HG03460 (cell line): ENCODE measurements around the gene LDAH.
A peak's percentile ranks its signal among the peaks of the same experiment; 100 is the strongest.

Experiments used
- ATAC-seq: cut with Tn5 transposase; IDR thresholded peaks from one replicate; pipeline ENCODE4 v1.9.1; 2021; ENCODE audit not compliant: unreplicated experiment

The LDAH gene

DNA sequence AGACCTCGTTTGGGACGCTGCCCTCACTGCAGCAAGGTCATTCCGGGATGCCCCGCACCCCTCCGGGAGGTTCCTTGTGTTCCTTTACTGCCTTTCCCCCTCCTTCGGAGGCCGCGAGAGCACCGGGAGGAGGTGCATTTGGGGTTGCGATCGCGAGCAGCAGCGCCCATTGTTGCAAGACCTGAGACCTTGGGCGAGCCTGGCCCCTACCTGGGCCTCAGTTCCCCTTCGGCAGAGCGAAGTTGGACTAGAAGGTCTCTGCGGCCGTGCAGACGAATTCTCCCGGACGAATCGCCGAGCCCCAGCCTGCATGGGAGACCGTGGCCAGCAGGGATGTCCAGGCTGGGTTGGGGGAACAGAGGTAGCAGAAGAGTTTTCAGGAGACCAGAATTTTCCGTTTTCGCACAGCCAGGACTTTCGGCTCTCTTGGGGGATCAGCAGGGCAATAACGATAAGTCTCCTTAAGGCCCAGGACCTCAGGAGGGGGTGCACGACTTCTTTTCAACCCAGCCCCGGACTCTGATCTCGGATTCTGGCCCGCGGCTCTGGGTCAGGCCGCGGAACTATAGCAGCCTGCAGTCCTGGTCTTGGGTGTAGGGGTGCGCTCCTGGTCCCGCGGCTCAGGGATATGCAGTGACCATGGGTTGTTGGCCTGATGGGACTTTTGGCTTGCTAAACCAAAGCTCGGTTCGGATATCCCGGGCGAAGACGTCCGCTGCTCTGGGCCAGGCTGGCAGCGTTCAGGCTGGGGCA is 153.2 kb downstream of the LDAH start:
- ATAC-seq = no peak

DNA sequence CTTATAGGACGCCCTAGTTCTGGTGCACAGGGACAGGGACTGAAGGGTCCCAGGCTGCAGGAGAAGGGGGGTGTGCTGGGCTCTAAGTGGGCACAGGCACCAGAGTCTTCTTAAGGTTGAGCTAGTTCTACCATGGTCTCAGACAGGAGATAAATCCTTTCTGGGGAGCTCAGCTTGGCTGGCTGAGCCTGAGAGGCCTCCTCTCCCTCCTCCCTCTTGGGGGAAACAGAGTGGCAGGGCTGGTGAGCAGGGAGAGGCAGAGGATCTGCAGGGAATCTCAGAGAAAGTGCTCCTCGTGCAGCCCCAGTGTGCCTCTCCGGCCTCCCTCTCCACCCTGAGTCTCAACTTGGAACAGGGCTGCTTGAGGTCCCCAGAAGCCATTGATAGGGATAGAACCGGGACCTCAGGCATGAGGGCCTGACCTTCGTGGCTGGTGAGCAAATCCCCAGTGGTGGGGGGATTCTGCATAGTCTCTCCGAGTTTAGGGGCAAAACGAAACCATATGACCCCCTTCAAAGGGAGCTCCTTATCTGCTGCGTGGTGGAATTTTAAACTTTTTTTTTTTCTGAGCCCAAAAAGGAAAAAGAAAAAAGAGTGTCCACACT is 153.9 kb downstream of the LDAH start:
- no peak for ATAC-seq

DNA sequence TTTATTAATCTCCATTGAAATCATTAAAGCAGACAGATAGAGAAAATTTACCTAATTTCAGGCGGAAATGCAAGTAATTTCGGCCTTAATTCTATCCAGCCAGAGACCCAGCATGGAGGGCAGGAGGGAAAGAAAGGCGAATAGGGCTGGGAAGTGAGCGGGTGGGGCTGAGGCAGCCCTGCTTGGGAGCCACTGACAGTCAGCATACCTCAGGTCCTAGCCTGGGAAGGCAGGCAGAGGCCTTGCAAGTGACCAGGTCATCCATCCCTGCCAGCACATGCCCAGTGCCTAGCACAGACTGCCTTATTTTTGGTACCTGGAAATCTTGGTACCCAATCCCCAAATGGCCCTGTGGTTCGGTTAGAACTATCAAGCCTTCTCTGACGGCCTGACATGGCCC is 154.4 kb downstream of the LDAH start:
- no peak for ATAC-seq

DNA sequence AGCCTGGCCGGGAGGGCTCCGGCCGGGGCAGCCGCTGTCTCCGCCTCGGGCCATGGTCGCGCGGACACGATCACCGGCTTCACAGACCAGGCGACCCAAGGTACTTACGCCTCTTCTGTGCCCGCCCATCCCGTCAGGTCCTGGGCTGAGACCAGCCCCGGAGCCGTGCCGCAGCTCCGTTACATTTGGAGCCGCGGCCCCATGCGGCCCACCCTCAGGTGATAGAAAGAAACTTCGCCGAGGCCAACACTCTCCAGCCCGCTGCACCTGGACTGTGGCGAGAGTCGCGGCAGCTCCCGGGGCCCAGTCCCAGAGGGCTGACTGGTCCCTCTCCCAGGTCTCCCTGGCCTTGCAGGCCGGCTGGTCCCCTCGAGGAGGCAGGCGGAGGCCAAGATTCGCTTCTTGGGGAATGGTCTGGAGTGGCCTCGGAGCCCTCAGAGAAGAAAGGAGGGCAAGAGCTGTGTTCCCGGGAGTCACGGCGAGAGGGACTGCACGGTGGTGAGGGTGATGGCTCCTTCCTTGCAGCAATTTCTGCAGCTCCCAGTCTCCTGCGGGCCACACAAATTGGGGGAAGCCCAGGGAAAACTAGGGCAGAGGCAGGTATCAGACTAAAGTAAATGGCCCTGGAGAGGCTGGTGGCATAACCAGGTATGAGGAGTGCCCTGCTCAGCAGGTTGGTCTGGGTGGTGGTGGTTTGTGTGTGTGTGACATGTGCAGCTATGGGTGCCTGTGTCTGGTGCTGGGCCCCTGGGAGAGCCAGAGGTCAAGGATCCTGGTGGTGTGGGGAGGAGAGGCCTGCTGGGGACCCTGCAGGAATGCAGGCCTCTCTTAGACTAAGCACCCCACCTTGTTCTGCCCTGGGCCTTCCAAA is 155.1 kb downstream of the LDAH start:
- ATAC-seq = no peak

DNA sequence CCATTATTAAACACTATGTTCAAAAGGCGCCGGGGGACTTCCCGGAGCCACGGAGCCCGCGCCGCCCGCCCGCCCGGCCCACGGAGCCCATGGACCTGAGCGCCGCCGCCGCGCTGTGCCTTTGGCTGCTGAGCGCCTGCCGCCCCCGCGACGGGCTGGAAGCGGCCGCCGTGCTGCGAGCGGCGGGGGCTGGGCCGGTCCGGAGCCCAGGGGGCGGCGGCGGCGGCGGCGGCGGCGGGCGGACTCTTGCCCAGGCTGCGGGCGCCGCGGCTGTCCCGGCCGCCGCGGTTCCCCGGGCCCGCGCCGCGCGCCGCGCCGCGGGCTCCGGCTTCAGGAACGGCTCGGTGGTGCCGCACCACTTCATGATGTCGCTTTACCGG is 155.8 kb downstream of the LDAH start:
- no peak for ATAC-seq

DNA sequence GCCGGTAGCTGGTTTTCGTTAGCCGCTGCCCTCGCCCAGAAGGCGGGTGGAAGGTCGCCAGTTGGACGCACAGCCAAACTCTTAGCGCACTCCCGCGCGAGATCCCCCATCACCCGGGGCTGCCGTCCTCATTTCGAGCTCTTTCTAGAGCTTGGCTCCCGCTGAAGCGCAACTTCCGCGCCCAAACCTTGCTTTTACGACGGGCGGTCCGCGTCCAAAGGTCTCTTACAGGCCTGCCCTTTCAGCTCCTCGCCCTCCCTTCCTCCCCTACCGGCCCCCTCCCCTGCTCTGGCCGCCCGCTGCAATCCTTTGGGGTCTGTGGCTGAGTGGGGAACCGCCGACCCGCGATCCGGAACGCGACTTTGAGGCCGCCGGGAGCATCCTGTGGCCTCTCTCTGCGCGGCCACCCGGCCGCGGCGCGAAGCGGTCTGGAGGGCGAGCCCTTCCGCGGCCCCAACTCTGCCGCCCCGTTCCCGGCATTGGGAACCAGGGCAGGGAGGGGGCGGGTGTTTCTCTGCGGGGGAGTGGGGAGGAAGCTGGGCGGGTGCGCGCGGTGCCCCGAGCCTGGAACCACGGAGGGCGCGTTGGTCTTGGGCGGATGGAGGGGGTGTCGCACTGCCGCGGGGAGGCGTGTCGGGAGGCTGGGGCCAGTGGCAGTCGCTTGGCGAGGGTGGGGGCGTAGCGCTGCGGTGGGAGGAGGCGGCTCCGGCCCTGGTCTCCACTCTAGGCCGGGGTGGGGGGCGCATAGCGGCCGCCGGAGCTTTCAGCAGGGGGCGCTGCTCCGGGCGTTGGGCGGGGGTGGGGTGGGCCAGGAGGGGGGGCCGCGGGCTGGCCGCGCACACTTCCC is 156.4 kb downstream of the LDAH start, which contains the start of gene GDF7:
GDF7 (plus strand) TSS at position 841 of the 847 bp plus-strand sequence. CDS start 96 bp downstream, outside the sequence.
- no peak for ATAC-seq

DNA sequence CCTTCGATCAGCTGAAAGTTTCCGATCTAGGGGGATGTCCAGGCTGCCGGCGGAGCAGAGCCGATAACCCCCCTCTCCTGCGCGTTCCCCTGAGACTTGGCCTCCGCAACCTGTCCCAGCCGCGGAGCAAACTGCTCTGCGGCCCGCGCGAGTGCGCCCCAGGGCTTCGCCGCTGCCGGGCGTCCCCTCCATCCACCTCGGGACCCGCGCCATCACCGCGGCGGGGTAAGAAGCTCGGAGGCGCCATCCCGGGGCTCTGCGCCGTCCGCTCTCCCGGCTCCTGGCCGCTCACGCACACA is 156.9 kb downstream of the LDAH start:
- no peak for ATAC-seq

DNA sequence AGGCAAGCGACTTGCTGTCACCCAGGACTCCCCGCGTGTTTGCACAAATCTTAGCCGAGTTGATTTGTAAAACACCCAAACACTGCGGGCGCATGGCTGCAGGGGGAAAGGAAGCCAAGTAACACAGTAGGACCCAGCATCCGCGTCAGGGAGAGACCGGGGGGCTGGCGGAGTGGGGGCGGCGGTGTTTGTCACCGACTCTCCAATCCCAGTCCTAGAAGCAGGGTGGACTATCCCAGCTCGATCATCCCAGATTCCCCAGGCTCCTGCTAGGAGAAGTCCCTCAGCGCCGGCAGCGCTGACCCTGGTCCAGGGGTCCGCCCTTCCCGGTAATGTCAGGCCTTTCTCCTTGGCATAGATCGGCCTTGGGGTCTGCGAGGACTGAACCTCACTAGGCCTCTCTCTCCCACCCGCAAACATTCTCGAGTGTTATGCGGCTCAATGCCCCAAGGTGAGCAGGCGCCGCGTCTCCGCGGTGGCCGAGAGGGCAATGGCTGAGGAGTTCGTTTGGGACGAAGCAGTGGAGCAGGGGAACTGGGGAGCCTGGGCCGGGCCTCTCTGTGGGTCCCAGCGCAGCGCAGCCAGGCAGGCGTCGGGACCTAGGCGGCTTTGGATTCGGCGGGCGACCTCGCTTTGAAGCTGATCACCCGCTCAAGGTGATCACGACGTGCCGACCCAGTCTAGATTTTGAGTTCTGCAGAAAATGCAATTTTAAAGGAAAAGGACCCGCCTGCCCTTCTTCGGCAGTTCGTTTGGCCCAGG is 157.5 kb downstream of the LDAH start:
- ATAC-seq = no peak

DNA sequence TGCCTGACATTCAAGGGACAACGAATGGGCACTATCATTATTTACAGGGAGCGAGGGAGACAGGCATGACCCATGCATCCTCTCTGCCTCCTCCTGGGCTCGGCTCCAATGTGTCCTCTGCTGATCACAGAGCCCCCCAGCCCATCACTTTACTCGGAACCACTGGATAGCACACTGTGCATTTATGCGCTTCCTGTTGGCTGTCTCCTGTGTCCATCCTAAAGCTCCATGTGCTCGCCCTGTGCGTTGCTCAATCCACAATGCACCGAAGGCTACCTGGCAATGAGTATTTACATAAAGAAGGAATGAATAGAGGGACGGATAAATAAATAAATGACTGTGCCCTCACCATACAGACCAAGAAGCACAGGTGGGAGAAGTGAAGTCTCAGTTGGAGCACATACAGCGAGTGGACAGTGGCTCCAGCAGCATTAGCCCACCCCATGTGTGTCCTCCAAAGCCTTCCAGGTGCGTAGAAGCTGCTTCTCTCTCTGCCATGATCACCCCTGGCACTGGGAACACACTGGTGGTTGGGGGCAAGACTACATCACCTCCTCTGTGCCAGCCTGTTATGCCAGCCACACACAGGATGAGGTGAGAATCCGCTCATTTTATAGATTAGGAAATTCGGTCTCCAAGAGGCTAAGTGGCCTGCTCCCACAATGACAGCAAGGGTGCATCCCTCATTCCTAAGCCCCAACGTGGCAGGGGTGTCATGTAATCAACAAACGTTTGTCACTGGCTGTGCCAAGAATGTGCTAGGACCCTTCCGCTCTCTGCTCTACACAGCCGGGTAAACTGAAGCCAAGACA is 158.3 kb downstream of the LDAH start:
- no peak for ATAC-seq

DNA sequence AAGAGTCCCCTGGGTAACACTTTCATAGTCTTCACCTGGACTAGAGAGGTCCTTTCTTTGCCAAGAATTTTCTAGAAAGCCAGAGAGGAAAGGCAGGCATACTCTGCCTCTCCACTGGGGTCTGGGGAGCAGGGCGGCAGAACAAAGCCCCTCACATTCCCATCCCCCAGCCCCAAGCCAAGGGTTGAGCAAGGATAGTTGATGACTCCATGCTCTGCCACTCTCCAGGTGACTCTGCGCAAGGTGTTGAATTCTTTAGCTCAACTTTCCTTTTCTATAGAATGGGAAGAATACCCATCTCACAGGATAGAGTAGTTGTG is 158.9 kb downstream of the LDAH start:
- no peak for ATAC-seq

DNA sequence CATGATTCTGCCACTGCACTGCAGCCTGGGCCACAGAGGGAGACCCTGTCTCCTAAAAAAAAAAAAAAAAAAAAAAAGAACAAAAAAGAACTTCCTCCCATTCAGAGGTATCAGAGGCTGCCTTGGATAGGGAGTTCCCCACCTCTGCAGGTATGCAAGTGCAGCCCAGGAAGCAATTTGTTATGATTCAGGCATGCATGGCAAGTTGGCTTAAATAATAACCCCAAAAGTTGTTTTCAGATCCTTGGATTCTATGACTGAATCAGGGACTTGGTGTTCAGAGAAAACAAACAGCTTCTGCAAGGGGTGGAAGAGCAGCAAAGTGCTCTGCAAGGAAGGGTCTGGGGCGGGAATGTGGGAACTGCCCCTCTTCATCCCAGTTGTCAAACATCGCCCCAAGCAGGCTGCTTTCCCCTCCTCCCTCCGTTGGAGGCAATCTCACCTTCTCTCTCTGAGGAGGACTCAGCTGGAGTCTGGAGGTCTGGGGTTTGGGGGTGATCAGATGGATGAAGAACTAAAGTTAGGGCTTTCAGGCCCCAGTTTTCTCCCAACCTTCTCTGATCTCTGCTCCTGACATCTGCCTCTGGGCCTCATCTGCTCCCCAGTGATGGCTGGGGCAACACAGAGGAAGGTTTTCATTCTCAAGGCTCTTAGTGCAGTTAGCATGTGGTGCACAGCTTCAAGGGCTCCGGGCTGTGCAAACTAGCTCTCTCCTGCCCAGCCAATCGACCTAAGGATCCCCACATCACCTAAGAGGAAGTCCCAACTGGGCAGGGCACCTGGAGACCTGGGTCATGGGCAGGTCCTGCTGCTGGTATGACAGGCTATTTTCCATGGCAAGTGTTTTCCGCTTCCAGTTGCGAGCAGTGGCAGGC is 159.5 kb downstream of the LDAH start:
- ATAC-seq = no peak

DNA sequence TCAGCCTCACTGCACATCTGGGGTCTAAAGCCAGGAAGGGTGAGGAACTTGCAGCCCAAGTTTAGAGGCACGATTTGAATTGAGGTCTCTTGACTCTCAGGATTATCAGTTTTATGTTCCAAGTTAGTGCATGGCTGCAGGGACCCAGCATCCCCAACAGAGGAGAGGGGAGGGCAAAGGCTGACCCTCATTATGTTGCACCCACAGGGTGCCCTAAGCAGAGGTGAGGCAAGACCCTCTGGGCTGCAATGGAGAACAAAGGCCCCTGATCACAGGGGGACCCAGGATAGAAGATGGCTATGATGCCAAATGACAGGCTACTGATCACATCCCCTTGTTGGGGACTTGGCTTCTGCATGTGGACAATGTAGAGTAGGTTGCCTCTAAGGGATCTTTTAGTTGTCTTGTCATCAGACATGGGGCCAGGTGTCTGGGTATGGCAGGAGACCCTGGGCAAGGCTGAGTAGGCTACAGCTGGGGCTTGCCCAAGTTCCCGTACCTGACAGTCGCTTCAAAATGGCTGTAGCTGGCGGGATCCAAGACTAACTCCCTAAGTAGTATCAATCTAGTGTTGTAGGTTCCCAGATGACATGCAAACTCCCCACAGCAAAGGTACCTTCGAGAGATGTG is 160.5 kb downstream of the LDAH start:
- no peak for ATAC-seq

DNA sequence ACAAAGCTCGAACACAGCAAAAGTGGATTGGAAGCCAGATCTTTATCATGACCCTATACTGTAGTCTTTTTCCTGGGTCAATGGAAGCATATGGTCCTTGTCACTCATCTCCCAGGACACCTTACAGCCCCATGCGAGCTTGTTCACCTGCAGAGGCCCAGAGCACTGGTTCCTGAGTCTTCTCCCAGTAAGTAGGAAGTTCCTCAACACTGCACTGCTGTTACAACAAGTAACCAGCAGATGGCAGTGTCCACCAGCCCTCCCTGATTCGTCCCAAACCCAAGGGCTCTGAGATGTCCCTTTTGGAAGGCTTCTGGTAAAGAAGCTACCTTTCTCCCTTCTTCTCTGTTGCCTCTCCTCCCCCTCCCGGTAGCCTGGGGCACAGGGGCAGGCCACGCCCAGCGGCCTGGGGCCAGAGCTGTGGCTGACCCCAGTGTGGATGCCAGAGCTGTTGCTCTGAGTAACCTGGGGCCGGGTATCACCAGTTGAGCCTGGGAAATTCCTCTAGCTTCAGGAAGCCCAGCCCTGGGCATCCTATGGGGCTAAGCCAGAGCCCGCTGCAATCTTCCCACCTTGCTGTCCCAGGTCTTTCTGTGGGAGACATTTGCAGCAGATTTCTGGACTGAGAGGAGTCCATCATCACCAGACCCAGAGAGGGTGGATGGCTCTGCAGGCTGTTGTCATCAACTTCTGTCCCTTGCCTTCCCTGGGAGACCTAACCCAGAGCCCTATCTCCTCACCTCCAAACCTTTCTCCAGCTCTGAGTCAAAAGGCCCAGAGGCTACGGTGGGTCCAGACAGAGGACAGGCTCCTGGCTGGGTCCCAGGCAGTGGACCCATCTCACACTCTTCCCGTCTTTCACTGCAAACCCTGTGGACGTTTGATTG is 161.2 kb downstream of the LDAH start:
- peak; percentile 61 for ATAC-seq

DNA sequence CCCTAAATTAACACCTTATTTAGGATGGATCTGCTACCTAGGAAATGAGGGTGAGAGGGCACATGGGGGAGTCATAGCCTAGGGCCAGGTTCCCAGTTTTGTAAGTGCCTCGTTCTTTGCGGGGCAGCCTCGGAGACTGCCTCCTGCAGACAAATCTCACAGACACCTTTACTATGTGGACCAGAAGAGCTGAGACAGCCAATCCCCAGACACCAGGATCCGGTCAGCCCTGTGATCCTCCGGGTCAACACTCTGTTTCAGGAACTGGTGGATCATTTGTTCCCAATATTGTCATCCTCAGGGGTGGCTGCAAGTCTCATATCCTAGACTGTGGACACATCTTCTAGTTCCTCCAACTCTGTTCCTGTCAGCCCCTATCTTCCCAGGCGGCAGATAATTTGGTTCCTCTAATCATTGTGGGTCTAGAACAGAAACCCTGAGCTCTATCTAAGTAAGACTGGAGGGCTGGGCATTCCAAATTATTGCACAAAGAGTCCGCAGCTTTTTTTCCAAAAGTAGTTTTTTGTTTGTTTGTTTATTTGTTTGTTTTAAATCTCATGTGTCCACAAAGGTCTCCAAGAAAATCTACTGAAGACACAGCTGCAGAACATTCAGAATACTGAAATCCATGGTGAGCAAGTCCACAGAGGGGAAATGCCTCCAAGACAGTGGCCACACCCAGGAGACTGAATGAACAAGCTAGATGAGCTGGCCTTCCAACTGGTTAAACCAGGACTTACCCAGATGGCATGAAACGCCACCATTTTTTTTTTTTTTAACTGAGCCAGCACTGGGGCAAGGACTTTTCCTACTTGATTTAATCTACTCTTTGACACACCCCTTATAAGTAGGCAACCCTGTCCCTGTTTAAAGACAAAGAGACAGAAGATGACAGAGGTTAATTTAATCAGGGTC is 162.1 kb downstream of the LDAH start:
- ATAC-seq = no peak

DNA sequence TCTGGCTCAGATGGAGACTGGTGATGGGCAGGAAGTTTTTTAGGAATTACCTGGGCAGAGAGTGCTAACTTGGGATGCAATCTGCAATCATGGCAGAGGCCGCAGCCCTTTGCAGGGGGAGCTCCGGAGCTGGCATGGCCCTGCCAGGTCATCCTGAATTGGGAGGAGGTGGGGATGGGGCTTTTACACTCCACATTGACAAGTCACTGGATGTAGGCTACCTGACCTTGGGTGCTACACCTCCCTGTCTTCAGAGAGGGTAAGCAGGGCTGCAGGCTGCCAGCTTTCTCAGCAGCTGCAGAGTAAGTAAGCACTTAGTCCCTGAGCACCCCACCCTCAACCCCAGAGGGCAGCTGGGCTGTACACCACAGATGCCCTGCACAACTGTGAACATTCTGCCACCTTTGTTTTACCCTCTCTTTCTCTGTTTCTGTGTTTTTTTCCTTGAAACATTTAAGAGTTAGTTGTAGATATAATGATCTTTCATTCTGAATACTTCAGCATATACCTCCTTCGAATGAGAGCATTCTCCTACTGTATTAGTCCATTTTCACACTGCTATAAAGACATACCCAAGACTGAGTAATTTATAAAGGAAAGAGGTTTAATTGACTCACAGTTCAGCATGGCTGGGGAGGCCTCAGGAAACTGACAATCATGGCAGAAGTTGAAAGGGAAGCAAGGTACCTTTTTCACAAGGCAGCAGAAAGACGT is 165.2 kb downstream of the LDAH start:
- ATAC-seq = no peak

DNA sequence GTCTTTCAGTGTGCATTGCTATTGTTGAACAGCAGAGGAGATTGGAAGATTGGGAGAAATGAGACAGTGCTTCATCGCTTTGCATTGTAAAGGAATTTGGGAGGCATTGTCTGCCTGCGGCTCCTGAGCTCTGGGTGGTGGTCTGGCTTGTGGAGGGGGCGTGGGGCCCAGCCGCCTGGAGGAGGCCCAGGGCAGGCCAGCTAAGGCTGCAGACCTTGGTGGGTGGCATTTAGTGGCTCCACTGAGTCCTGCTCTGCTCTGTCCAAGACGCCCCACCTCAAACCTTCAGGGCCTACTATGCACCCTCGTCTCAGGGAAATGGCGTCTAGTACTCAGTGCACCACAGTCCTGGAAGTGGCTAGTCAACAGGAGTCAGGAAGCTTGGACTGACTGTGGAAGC is 166.3 kb downstream of the LDAH start:
- ATAC-seq = no peak
